GM12864 (cell line): ENCODE measurements around the gene ZFP36L1.

Source experiments
- DNase-seq: peaks from one replicate; pipeline ENCODE4 v3.0.0-alpha.2; 2011; ENCODE audit warnings: low read depth
- H3K4me3 ChIP-seq: 2 replicates; pipeline ENCODE4 v1.5.1; 2011; ENCODE audit warnings: mild to moderate bottlenecking, low read depth, low read length, control low read depth
- TF ChIP-seq, protein P1 (sequence below): IDR thresholded peaks from 2 replicates; pipeline ENCODE4 v1.5.1; 2011; ENCODE audit warnings: low read depth, mild to moderate bottlenecking, moderate library complexity, low read length, control low read depth, inconsistent platforms; ENCODE audit errors: missing control alignments

ZFP36L1 gene

DNA sequence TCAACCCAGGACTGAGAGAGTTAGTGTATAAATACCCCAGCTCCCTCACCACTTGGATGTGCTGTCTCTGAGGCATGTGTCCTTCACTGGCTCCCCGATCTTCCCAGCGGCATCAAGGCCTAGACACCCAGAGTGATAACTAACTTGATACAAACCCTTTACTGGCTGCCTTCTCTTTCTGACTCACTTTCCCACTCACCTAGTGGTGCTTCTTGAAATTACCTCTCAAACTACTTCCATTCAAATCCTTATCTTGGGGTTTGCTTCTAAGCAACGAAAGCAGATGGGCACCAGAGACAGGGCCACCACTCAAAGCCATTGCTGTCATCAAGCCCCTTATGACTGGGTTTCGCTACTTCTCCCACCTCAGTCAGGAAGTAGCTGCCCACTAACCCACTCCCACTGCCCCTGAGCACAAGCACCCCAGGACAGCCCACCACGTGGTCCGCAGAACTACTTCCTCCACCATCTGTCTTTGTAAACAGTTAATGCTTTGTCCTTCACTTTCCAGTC is 17.2 kb downstream of the ZFP36L1 start:
- H3K4me3 ChIP-seq = no peak overlapping the region
- TF ChIP-seq, protein P1, sequence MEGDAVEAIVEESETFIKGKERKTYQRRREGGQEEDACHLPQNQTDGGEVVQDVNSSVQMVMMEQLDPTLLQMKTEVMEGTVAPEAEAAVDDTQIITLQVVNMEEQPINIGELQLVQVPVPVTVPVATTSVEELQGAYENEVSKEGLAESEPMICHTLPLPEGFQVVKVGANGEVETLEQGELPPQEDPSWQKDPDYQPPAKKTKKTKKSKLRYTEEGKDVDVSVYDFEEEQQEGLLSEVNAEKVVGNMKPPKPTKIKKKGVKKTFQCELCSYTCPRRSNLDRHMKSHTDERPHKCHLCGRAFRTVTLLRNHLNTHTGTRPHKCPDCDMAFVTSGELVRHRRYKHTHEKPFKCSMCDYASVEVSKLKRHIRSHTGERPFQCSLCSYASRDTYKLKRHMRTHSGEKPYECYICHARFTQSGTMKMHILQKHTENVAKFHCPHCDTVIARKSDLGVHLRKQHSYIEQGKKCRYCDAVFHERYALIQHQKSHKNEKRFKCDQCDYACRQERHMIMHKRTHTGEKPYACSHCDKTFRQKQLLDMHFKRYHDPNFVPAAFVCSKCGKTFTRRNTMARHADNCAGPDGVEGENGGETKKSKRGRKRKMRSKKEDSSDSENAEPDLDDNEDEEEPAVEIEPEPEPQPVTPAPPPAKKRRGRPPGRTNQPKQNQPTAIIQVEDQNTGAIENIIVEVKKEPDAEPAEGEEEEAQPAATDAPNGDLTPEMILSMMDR = peak; percentile 48
- no peak for DNase-seq

DNA sequence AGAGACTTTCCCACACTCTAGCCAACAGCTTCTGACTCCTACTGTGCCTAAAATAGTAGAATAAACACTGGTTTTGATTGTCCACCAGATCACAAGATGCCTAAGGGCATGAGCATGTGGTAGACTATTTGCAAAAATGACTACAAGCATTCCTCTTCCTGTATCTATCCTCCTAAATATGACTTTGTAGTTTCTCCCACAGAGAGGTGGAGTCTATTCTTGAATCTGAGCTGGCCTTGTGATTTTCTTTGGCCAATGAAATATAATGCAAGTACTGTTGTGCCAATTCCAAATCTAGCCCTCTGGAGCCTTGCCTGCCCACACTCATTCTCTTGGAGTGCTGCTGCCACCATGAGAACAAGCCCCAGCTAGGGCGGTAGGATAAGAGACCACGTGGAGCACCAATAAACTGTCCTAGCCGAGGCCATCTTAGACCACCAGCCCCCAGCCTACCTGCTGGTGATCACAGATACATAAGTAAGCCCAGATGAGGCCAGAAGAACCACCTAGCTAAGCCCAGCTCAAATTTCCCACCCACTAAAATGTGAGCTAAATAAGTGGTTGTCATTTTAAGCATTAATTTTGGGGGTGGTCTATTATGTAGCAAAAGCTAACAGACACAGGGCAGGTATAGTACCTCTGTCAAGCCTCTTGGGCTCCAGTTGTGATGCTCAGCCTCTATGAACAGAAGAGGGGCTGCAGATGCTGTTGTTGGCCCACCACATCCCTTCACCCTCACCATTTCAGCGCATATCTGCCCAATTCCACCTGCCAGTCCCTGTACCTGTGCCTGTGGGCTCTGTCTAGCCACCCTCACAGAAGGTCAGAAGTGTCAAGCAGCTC is 17.9 kb downstream of the ZFP36L1 start:
- no peak for DNase-seq
- TF ChIP-seq, protein P1 = no peak
- no peak overlapping the region for H3K4me3 ChIP-seq

DNA sequence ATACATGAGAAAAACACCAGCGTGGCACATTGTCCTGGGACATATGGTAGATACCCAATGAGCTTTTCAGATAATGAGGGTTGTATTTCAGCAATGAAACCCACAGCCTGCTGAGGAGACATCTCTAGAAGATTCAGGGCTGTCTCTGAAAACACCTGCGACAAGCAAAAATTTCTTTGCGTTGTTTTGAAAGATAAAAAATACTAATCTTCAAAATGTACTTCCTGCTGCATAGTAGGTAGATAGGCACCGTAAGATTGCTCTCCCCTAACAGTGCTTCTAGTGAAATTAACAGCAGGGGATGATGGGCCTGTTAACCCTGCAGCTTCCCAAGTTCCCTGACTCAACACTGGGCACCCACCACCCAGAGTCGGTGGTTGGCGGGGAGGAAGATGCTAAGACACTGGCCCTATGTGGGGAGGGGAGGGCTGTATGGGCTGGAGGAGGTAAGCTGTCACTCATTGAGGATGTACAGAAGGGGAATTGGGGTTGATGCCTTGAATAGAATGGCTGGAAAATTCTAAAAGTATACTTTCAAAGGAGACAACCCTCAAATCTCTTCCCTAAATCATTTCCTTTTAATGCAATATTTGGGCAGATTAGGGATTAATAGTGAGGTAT is 20.0 kb downstream of the ZFP36L1 start:
- TF ChIP-seq, protein P1 = no peak
- no peak for DNase-seq
- H3K4me3 ChIP-seq = no peak overlapping the region

DNA sequence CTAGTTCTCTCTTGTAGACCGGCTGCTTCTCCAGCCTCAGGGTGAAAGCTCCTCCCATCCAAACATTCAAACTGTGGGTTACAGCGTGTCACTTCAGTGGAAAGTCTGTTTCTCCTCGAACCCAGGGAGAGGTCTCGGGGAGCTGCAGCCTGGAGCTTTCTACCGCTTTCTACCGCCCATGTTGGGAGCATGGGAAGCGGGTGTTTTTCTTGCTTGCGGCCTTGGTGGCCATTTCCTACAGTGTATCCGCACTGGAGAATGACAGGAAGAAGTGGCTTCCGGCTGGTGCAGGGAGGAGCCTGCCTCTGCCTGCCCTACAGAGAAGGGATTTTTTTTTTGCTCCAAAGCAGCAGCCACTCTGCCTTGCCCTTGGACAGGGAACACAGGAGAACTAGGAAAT is 21.2 kb downstream of the ZFP36L1 start:
- DNase-seq = no peak
- H3K4me3 ChIP-seq = no peak overlapping the region
- TF ChIP-seq, protein P1 = no peak

DNA sequence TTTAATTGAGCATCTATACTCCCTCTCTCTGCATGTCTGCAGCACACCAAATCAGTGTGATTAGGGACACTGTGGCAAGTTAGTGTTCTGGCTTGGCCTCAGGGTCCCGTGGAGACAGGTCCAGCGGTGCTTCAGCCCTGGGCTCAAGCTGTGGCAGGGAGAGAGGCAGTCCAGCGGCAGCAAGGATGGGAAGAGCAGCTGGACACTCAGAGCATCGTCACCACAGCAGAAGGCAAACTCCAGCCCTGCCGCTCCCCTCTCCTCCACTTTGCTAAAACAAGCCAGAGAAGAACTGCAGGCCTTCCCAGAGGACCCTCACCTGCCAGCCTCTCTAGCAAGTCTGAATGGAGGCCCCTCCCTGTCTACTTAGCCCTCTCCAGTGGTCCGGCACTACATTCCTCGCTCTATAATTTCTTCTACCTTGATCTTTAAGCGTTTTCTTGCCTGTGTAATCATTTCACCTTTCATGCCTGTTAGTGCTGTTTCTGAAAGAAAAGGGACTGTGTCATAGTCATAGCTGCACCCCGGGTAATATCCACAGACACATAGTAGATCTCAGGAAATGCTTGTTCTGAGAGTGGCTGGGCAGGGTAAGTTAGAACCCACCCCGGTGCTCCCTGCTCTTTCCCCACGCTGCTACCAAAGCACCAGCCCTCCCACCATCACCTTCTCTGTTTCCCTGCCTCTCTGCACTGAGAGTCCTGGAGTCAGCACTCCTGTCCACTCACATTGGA is 22.1 kb downstream of the ZFP36L1 start:
- TF ChIP-seq, protein P1 = no peak
- DNase-seq = no peak
- H3K4me3 ChIP-seq = no peak overlapping the region

DNA sequence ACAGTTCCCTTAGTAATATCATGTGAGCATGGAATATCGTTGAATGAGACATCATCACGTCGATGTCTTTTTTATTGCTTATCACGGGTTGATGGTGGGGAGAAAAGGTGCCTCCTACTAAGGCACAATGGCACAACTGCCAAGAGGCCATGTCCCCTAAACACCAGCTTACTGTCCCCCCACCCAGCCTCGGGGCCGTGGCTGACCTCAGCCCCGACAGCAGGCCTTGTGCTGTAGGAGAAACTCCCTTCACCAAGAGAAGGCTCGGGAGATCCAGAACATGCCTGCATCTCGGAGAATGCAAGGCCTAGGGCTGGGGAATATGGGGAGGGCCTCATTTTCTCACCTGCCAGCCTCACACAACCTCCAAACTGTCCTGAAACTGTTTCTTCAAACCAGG is 22.8 kb downstream of the ZFP36L1 start:
- TF ChIP-seq, protein P1 = no peak
- no peak for DNase-seq
- no peak overlapping the region for H3K4me3 ChIP-seq
